Heart left ventricle (tissue), 16 donors: Measurements from ENCODE around the gene TBC1D19. TPM values are rescaled to one million over a fixed set of nuclear protein-coding genes. Genes with fewer than 3 reads are reported as not detected.
"Not testable (repeated sequence)": the region's sequence is repeated elsewhere in the genome, so short reads cannot be mapped to it uniquely, and the experiment has no call there.

Experiments used
- ATAC-seq, 4 donors: fragments of 200-7000 bp; cut with Tn5 transposase; one replicate each; pipeline ENCODE4 v1.9.1; 2020 to 2022; ENCODE audit warnings: moderate library complexity in 4 of 4, mild to moderate bottlenecking in 3 of 4, moderate number of reproducible peaks in 1 of 4
- DNase-seq, 5 donors: peaks; one replicate each; pipeline ENCODE4 v3.0.0-alpha.2; 2020
- H3K27ac ChIP-seq, 12 donors: fragments of 200-600 bp; sonication (generic) in 4 of 12; one replicate each; pipeline versions ENCODE4 v1.5.0 to v1.8.0; 2016 to 2022; ENCODE audit warnings: mild to moderate bottlenecking in 2 of 12
- H3K27me3 ChIP-seq, 9 donors: fragments of 200-600 bp; sonication (generic) in 2 of 9; one replicate each; pipeline versions ENCODE4 v1.5.1 to v1.8.0; 2016 to 2022; ENCODE audit warnings: mild to moderate bottlenecking in 3 of 9
- H3K36me3 ChIP-seq, 9 donors: fragments of 200-600 bp; sonication (generic) in 2 of 9; one replicate each; pipeline versions ENCODE4 v1.5.0 to v1.8.0; 2018 to 2022; ENCODE audit warnings: mild to moderate bottlenecking in 2 of 9
- H3K4me1 ChIP-seq, 12 donors: fragments of 200-600 bp; sonication (generic) in 4 of 12; one replicate each; pipeline versions ENCODE4 v1.5.0 to v1.8.0; 2016 to 2022; ENCODE audit warnings: mild to moderate bottlenecking in 3 of 12
- H3K4me3 ChIP-seq, 12 donors: fragments of 200-600 bp; sonication (generic) in 4 of 12; one replicate each; pipeline versions ENCODE4 v1.5.0 to v1.8.0; 2017 to 2022; ENCODE audit warnings: mild to moderate bottlenecking in 9 of 12, moderate library complexity in 4 of 12
- H3K9me3 ChIP-seq, 12 donors: fragments of 200-600 bp; sonication (generic) in 4 of 12; one replicate each; pipeline versions ENCODE4 v1.5.0 to v1.8.0; 2016 to 2022; ENCODE audit warnings: mild to moderate bottlenecking in 1 of 12
- CTCF ChIP-seq, 12 donors: fragments of 200-600 bp; sonication (generic) in 4 of 12; IDR thresholded peaks; one replicate each; pipeline versions ENCODE4 v1.5.0 to v1.8.0; 2018 to 2022; ENCODE audit warnings: antibody characterized with exemption in 12 of 12, mild to moderate bottlenecking in 5 of 12
- POLR2A ChIP-seq, 2 donors: fragments of 450-650 bp; IDR thresholded peaks; one replicate each; pipeline ENCODE4 v1.6.1; 2017; ENCODE audit warnings: antibody characterized with exemption in 2 of 2, mild to moderate bottlenecking in 2 of 2, moderate library complexity in 2 of 2
- WGBS, 4 donors: extraction: QIAGEN DNeasy Blood & Tissue Kit in 2 of 4; methylation state at CpG; one replicate each; pipeline versions ENCODE4 v1.1.5 to v1.1.7; 2013 to 2018; 5-methylcytosine and 5-hydroxymethylcytosine counted together
- intact Hi-C, 10 donors: fragments of 100-400 bp; cut with DNase I; formaldehyde crosslinking; loops; one replicate each; pipeline versions ENCODE4 v1.11.1 to v1.14.2; 2022
- polyA plus RNA-seq, 2 donors: library from polyadenylated mRNA; stranded (reverse); fragments of 200-250 nt; gene quantifications; one replicate each; pipeline ENCODE4 v1.2.3, GENCODE V29; 2013
- total RNA-seq, 9 donors: library from RNA; depleted of rRNA in 2 of 9; stranded (reverse); fragments of >200 nt in 2 of 9; fragmentation: NEBNext Ultra II Directional in 3 of 9; extraction: Animal tissue kit (Norgen Biotek cat#: 25700) in 3 of 9; gene quantifications; one replicate each; pipeline versions ENCODE4 v1.1.0 to v1.2.4, GENCODE V29; 2016 to 2023
- donor health status: ischemic (EF 13 %, LVEDD 7.1; RV severe dilation, severe dysfunction).
- donor health status: healthy with polysubstance abuse.
- donor health status: DM: no; HTN: yes; CAD: no.
- donor health status: DM: no; HTN: no; CAD: no.
- donor health status: ischemic (EF 25% LVEDD 6.9; RV normal size, moderate dysfunction).
- donor health status: ischemic (EF 25% LVEDD 5.7; RV mildly dilated, moderate dysfunction).
- donor health status: healthy.
- donor health status: DM: yes; HTN: yes; CAD: no.
- donor health status: ischemic (EF 35%, LVEDD 5.7; RV mildly dilated, moderate dysfunction).
- donor health status: nonischemic (EF 11% LVEDD 7.7; RV severe dilation, severe dysfunction).
- donor health status: DM: yes; HTN: yes; CAD: no.
- donor health status: PGD.
- donor health status: ischemic (EF 29% LVEDD 5.4; RV normal size, mild dysfunction).
- donor health status: nonischemic (EF 23%, LVEDD 6.1; RV moderate dilation, normal function).

The TBC1D19 gene
- total and polyA plus RNA-seq, 11 donors = 1.7 to 10.9 (median 9.2) TPM

GRCh38 chr4:26589705-26590104, 5.8 kb downstream of the TBC1D19 start:
- H3K4me3 ChIP-seq = no peak overlapping the region
- H3K27me3 ChIP-seq = no peaks in the 10 kb centered on the region
- peaks cover 0 to 10% (median 6%) of the 10 kb centered on the region in 12 donors for H3K4me1 ChIP-seq
- H3K9me3 ChIP-seq = peaks cover 0 to 10% (median 0%) of the 10 kb centered on the region in 12 donors
- TF ChIP-seq POLR2A (IDR thresholded peaks at IDR 0.05) (no peak), CTCF (IDR thresholded peaks at IDR 0.05) (no peak)
- intact Hi-C loops = loop anchor here in 4 of 10 donors (10.0 kb wide), 2 partner anchors 275 to 415 kb away; partner anchors contain the start of gene STIM2 (in 1 of the 4)
- ATAC-seq = no peak
- no peak for DNase-seq
- H3K27ac ChIP-seq = no peak overlapping the region
- 60 to 68% (median 65%) methylated on average over 2 of the region's 2 CpGs for WGBS, 4 donors
- H3K36me3 ChIP-seq = no peaks in the 10 kb centered on the region

- TF ChIP-seq POLR2A (IDR thresholded peaks at IDR 0.05) (no peak), CTCF (IDR thresholded peaks at IDR 0.05) (no peak)
- Histone ChIP-seq H3K4me3 (no peak overlapping the region), H3K4me1 (peaks cover 0 to under 1% (median 0%) of the 10 kb centered on the region in 12 donors), H3K36me3 (no peaks in the 10 kb centered on the region), H3K27ac (no peak overlapping the region), H3K9me3 (peaks cover 0 to 10% (median 0%) of the 10 kb centered on the region in 12 donors), H3K27me3 (no peaks in the 10 kb centered on the region)
- intact Hi-C loops = no loop called here
- 92 to 98% (median 96%) methylated on average over 2 of the region's 2 CpGs for WGBS, 4 donors
- ATAC-seq = no peak
- DNase-seq = no peak
Observed at GRCh38 chr4:26590639-26591038, 6.8 kb downstream of the TBC1D19 start.

- intact Hi-C loops, H3K9me3 ChIP-seq, H3K27ac ChIP-seq, H3K4me1 ChIP-seq, DNase-seq, ATAC-seq, H3K27me3 ChIP-seq, H3K36me3 ChIP-seq, H3K4me3 ChIP-seq: not testable (repeated sequence)
- WGBS, 4 donors = 95 to 98% (median 97%) methylated on average over 3 of the region's 3 CpGs
Observed at GRCh38 chr4:26593557-26593956, 9.7 kb downstream of the TBC1D19 start.

GRCh38 chr4:26594371-26594770, 10.5 kb downstream of the TBC1D19 start:
- Histone ChIP-seq H3K4me3 (no peak overlapping the region), H3K27me3 (no peaks in the 10 kb centered on the region), H3K36me3 (no peaks in the 10 kb centered on the region), H3K4me1 (no peaks in the 10 kb centered on the region), H3K9me3 (no peaks in the 10 kb centered on the region), H3K27ac (no peak overlapping the region)
- ATAC-seq = no peak
- TF ChIP-seq CTCF (IDR thresholded peaks at IDR 0.05) (no peak), POLR2A (IDR thresholded peaks at IDR 0.05) (no peak)
- intact Hi-C loops = no loop called here
- 90 to 94% (median 92%) methylated on average over 5 of the region's 5 CpGs for WGBS, 4 donors
- DNase-seq = no peak

- WGBS, 4 donors = 95 to 98% (median 97%) methylated on average over 6 of the region's 6 CpGs
- Histone ChIP-seq H3K27me3 (no peaks in the 10 kb centered on the region), H3K4me1 (no peaks in the 10 kb centered on the region), H3K4me3 (no peak overlapping the region), H3K36me3 (no peaks in the 10 kb centered on the region), H3K27ac (no peak overlapping the region), H3K9me3 (no peaks in the 10 kb centered on the region)
- ATAC-seq (no peak), DNase-seq (no peak)
- no peak for TF ChIP-seq CTCF (IDR thresholded peaks at IDR 0.05)
- no peak for TF ChIP-seq POLR2A (IDR thresholded peaks at IDR 0.05)
- intact Hi-C loops = no loop called here
Observed at GRCh38 chr4:26594778-26595177, 10.9 kb downstream of the TBC1D19 start.
